Renal cortex interstitium (tissue), 11 donors: ENCODE data around the gene MUC5B. TPM values are rescaled to one million over a fixed set of nuclear protein-coding genes. Genes with fewer than 3 reads are reported as not detected.

Experiments used
- DNase-seq, 11 donors: peaks; one replicate each; pipeline ENCODE4 v3.0.0-alpha.2; 2013; ENCODE audit warnings: low read depth in 9 of 11, low spot score in 4 of 11; ENCODE audit errors: extremely low read depth in 1 of 11
- polyA plus RNA-seq, 3 donors: library from polyadenylated mRNA; unstranded; fragments of 120-200 nt; gene quantifications; one replicate each; pipeline ENCODE4 v1.2.1, GENCODE V29; 2013; ENCODE audit not compliant: insufficient read length in 3 of 3

The MUC5B gene
- polyA plus RNA-seq, 3 donors = 0.01 to 0.09 (median 0.05) TPM

DNA sequence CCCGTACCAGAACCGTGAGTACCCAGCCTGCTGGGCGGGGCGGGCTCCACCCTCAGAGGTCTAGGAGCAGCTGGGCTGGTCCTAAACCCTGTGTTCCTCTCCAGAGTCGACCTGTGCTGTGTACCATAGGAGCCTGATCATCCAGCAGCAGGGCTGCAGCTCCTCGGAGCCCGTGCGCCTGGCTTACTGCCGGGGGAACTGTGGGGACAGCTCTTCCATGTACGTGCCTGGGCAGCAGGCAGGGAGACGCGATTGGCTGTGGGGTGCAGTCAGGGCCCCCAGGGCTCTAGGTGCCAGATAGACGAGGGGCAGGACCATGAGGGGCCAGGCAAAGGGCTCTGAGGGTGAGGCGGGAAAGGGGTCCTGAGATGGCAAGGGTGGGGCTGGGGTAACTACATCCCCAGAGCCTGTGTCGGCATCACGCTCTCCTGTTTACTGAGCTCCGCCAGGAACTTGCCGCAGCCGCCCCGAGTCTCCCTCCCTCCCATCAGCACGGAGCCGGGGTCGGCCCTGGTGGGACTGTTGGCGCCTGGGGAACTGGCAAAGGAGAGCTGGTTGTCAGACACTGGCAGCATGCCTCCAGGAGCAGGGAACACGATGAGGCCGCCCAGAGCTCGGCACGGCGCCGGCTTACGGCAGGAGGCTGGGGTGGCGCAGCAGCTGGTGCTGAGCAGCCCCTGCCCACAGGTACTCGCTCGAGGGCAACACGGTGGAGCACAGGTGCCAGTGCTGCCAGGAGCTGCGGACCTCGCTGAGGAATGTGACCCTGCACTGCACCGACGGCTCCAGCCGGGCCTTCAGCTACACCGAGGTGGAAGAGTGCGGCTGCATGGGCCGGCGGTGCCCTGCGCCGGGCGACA, 22.9 kb upstream of the MUC5B start:
- DNase-seq = no peak

GRCh38 chr11:1200611-1201191, 22.2 kb upstream of the MUC5B start:
- no peak for DNase-seq

DNA sequence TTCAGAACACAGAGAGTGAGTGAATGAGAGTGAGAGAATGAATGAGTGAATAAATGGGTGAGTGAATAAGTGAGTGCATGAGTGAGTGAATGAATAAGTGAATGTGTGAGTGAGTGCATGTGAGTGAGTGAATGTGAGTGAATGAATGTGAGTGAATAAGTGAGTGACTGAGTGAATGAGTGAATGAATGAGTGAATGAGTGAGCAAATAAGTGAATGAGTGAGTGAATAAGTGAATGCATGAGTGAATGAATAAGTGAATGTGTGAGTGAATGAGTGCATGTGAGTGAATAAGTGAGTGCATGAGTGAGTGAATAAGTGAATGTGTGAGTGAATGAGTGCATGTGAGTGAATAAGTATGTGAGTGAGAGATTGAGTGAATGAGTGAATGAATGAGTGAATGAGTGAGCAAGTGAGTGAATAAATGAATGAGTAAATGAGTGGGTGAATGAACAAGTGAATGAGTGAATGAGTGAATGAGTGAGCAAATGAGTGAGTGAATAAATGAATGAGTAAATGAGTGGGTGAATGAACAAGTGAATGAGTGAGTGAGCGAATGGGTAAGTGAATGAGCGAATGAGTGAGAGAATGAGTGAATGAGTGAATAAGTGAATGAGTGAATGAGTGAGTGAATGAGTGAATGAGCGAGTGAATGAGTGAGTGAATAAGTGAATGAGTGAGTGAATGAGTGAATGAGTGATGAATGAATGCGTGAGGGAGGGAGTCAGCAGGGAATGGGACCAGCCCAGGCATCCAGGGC, 21.3 kb upstream of the MUC5B start:
- no peak for DNase-seq

- no peak for DNase-seq
Observed at GRCh38 chr11:1202154-1202775, 20.6 kb upstream of the MUC5B start.

DNA sequence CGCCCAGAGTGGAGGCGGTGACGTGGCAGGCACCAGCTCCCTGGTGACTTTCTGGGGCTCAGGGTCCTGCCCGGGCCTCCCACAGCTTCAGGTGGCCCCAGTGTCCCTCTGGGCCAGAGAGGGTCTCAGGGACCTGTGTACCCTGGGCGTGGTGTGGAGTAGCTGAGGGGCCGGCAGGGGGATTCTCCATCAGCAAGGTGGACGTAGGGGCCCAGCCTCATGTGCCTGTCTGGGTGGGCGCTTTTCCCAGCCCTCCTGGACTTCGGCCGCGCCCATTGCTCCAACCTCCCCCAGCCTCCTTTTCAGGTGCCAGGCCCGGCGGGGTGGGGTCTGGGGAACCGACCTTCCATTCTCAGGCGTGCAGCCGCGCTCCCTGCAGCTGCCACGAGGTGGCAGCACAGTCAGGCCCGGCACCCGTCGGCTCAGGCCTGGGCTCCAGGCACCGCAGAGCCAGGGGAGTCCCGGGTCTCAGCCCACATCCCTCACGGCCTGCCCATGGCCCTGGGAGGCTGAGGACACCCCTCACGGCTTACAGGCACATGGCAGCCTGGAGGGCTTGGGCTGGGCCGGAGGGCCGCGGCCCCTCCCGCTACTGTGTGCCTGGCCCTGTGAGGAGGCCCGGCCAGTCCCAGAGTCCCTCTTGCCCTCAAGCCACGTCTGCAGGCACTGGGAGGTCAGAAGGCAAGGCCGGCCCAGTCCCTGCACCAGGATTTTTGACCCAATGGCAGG, 19.9 kb upstream of the MUC5B start:
- DNase-seq = peak in 7 of 11 donors; percentile 9 to 41 (median 24)

DNA sequence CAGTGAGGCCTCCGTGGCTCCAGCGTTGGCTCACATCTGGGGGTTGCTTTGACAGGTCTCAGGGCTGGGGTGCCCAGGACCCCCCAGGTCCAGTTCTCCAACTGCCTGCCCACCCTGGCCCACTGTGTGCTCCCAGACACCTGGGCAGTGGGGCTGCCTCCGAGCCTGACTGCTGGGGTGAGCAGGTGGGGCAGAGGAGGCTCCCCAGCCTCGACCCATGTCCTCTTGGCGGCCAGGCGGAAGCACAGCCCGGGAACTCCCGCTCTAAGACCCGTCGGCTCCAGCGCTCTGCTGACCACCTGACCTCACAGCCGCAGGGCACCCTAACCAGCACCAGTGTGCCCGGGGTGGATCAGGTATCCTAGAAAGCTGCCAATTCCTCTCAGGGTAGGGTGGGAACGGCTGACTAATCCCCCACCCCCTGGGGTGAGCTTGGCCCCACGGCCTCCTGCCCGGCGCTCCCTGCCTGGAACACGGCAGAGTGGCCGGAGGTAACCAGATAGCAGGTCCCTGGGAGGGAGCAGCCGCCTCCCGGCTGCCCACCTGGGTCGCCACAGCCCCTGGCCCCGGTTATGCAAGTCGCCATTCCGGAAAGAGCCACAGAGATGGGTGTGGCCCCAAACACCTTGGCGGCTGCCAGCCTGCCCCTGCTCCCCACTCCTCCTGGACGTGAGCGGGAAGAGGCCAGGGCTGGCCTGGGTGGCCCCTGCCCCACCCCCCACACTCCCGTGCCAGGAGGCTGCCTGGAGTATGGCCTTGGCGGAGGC, 19.2 kb upstream of the MUC5B start:
- DNase-seq = no peak

- no peak for DNase-seq
Observed at GRCh38 chr11:1204381-1205101, 18.3 kb upstream of the MUC5B start.

DNA sequence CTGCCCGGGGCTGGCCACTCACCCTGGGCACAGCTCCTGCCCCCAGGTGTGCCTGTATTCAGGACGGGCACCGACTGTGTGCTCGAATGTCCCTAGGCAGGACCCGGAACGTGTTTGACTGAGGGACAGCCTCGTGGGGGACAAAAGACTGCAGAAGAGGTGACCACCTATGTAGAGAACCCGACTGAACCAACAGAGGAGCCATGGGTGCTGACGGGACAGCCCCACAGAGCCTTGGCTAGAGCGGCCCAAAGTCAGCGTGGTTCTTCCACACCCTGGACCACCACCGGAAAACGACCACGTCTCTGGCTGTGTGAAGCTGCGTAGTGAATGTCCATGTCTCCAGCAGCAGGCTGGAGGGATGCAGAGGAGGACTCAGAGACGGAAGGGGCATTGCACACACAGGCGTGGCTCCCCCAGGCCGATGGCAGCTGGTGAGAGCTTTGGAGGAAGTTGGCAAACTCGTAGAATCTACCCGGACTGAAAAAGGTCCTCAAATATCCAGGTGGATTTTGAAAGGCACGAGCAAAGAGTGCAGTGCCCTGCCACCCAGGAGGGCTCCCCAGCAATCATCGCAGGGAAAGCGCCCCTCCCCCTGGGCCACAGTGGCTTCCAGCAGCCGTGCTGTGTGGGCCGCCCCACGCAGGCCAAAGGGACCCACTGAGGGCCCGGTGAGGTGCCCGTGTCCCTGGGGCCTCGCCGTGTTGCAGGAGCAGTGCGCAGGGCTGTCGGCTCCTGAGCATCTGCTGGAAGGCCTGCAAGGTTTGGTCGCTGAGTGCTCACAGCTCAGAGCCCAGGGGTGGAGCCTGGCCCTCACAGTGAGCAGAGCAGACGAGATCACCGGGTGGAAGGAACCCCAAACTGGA, 17.5 kb upstream of the MUC5B start:
- DNase-seq = no peak

GRCh38 chr11:1205987-1206331, 16.9 kb upstream of the MUC5B start:
- DNase-seq = no peak

GRCh38 chr11:1206391-1207271, 16.2 kb upstream of the MUC5B start:
- DNase-seq = no peak

DNA sequence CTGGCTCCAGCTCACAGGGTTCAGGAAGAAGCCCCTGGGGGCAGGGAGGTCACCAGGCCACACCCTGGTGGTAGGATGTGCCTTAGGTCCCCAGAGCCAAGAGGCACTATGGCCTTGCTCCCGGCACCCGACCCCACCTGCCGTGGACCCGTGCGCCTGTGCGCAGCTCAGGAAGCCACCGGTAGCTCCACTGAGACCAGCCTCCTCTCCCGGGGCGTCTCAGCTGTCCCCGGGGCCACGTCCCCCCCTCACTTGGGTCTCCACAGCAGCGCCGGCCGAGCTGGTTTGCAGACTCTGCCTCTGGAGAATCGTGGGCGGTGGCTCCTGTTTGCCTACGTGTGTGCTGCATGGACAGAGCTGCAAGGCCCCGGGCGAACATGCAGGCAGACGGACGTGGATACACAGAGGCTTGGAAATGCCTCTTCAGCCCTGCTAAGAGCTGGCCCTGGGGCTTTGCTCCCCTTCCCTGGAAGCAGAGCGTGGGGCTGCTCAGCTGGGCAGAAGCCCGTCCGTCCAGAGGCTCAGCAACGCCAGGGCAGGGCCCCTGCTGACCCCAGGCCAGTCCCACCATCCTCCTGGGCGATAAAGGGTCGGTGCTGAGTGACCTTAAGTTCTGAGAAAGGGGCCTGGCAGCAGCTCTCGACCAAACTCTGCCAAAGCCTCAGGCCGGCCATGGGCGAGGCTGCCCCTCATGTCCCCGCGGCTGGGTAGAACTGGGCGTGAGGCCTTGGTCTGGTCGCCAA, 15.3 kb upstream of the MUC5B start:
- no peak for DNase-seq

GRCh38 chr11:1208144-1208393, 14.8 kb upstream of the MUC5B start:
- no peak for DNase-seq

- DNase-seq = no peak
Observed at GRCh38 chr11:1208394-1209261, 14.2 kb upstream of the MUC5B start.

DNA sequence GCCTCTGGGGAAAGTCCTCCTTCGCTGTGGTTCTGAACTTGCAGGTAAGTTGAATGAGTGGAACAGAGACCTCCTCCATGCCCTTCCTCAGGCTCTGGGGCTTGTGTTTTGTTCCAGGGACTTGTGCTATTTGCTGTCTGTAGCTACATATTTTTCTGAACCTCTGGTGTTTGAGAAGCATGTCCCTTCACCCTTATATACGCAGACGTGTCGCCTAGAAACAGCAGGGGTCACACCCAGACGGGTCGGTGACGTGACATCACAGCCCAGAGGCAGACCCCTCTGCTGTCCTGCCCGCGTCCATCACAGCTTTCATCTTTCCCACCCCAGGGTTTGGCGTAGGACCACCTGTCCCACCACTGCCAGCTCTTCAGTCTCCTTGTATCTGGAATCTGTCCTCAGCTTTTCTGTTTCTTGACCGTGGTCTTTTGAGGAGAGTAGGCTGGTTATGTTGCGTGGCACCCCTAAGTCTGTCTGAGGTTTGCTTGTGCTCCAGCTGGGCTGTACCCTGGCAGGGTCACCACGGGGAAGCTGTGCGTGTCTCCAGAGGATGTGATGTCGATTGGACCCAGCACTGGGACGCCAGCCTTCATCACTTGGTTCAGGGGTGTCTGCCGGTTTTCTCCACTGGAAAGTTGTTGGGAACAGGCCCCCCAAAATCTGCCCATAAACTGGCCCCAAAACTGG, 13.4 kb upstream of the MUC5B start:
- no peak for DNase-seq
